HG03196 (cell line): Measurements from ENCODE around the gene CYP1B1.
"Not testable (repeated sequence)": the region's sequence is repeated elsewhere in the genome, so short reads cannot be mapped to it uniquely, and the experiment has no call there.

Experiments used
- ATAC-seq: cut with Tn5 transposase; IDR thresholded peaks from one replicate; pipeline ENCODE4 v1.9.1; 2021; ENCODE audit not compliant: unreplicated experiment

CYP1B1 gene

GRCh38 chr2:38099099-38100028 is 23.4 kb upstream of the CYP1B1 start:
- no peak for ATAC-seq

DNA sequence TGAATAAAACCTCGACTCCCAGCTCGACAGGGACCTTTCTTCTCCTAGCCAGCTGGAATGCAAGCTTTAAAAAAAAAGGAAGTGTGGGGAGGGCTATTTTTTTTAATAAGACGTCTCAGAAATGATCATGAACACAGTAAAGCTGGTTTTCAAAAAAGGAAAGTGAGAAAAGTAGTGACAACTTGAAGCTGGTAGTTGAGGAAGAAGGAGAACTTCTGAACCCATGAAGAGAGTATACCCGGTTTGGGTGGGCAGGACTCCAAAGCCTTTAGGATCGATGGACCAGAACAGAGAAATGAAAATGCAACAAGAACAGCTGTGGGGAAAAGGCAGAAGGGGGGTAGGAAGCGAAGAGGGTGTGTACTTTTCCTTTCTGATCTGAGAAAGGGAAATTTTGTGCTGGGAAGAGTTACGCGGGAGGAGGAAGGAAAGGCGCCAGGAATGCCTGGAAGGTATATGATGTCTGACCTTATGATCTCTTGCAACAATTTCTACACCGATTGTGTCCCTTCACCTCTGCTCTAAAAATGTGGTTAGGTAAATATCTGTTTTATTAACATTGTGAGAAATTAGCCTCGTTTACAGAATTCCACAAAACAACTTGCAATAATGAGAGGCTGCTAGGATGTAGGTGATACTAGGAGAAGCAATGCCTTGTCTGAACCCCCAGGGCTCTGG is 22.6 kb upstream of the CYP1B1 start:
- ATAC-seq: no peak

- no peak for ATAC-seq
Measured at GRCh38 chr2:38097988-38098385, 22.0 kb upstream of the CYP1B1 start.

DNA sequence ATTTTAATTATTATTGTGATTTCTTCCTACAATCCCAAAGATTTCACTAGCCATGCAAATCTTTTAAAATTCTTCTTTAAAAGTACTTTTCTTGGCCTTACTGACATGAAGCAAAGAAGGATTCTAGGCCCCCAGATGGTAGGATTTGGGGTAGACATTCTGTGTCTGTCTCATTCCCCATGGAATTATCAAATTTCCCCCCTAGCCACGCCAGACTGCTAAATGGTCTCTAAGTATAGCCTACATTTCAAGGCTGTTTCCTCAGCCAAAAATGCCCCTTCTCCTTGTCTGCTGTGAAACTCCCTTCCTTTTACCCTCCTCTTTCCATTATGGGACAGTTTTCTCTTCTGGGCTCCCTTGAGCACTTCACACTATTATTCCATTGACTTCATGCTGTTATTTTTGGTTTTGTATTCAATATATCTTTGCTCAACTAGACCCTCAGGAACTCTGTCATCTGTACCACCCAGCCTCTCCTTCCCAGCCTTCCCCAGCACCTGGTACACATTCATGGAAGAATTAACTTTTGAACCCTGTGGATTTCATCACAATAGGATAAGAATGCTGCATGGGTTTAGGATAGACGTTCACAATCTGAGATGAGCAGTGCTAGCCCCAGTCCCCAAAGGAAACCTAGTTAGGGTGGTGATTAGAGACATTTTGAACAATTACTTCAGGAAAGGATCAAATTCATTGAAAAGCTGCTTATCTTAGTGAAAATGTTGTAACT is 21.5 kb upstream of the CYP1B1 start:
- ATAC-seq: no peak

DNA sequence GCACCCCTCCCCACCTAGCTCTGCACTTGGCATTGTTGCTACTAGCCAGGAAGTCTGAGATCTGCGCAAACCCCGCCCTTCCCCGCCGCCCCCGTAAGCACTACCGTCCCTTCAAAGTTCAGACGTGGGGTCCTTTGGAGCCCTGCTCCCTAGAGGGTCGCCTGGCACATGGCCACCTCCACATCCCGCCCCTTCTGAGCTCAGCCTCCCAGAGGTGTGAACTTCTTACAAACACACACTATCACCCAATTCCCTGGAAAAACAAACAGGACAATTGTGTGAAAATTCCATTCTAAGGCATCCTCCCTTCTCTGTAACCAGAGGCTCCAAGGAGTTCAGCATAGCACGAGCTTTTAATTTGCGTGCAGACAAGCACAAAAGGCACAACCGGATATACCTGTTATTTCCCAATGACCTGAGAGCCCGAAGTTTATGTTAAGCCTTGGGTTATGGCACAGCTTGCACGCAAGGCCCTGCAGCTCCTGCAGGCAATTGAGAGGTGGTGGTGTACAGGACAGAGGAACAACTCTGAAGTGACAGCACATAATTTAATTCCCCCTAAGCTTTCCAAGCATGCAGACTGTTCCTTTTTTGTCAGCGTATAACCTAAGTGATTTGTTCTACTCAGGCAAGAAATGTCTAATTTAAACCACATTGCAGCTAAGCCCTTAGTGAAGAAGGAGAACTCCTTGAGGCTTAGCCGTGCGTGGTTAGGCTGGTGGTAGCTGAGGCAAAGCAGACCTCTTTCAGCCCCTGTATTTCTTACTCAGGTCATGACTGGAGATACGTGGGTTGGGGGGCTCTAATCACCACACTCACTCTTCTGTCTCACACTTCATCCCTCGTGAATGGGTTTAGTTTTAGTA is 20.3 kb upstream of the CYP1B1 start:
- ATAC-seq: no peak

- no peak for ATAC-seq
Measured at GRCh38 chr2:38095079-38095995, 19.4 kb upstream of the CYP1B1 start.

GRCh38 chr2:38093527-38094165 is 17.7 kb upstream of the CYP1B1 start:
- no peak for ATAC-seq

- ATAC-seq: no peak
Measured at GRCh38 chr2:38092196-38092902, 16.4 kb upstream of the CYP1B1 start.

DNA sequence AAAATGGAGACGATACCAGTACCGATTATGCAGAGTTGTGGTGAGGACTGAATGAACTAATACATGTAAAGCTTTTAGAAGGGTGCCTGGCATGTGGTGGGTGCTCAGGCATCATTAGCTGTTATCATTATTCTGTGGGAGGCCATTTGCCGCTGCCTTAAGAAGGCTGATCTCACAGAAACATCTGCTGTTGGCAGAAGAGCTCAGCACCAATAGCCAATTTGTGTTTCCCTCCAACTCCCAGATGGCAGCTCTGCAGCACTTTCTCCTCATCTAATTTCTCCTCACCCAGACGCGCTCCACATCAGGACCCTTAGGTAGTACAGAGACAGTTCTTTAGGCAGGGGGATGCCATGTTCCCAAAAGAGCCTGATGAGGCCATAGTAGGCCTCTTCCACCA is 15.8 kb upstream of the CYP1B1 start:
- no peak for ATAC-seq

DNA sequence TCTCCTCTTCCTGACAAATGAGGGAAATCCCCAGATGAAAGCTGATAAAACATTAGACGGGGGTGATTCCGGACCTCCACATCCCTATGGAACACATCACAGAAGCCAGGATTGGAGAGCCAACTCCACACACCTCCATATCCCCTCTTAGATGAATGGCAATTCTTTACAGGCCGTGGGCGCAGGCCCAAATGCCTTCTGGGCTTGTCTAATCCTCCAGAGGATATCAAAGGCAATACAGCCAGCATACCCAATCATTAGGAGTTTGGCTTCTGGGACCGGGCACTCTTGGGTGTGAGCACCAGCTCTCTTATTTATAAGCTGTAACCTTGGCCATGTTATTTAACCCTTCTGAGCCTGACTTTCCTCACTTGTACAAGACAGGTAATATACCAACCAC is 15.0 kb upstream of the CYP1B1 start:
- no peak for ATAC-seq

DNA sequence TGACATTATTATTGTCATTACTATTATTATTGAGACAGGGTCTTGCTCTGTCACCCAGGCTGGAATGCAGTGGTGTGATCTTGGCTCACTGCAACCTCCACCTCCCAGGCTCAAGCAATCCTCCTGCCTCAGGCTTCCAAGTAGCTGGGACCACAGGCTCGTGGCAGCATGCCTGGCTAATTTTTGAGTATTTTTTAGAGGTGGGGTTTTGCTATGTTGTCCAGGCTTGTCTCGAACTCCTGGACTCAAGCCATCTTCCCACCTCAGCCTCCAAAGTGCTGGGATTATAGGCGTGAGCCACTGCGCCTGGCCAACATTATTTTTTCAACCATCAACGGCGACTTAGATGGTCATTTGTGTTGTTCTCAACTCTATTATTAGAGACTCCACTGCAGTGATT is 14.3 kb upstream of the CYP1B1 start:
- not testable (repeated sequence) for ATAC-seq

DNA sequence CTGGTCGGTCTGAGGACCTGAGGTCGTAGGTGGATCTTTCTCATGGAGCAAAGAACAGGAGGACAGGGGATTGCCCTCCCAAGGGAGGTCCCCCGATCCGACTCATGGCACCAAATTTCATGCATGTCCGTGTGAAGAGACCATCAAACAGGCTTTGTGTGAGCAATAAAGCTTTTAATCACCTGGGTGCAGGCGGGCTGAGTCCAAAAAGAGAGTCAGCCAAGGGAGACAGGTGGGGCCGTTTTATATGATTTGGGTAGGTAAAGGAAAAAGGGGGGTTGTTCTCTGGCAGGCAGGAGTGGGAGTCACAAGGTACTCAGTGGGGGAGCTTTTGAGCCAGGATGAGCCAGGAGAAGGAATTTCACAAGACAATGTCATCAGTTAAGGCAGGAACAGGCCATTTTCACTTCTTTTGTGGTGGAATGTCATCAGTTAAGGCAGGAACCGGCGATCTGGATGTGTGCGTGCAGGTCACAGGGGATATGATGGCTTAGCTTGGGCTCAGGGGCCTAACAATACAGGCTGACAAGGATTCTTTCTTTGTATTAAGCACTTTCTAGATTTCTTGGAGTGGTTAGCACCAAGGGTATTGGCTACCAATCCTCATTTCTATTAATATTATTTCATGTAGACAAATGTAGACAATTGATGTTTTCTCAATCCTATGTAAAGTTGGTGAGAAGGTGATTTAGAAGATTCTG is 10.2 kb upstream of the CYP1B1 start:
- not testable (repeated sequence) for ATAC-seq

DNA sequence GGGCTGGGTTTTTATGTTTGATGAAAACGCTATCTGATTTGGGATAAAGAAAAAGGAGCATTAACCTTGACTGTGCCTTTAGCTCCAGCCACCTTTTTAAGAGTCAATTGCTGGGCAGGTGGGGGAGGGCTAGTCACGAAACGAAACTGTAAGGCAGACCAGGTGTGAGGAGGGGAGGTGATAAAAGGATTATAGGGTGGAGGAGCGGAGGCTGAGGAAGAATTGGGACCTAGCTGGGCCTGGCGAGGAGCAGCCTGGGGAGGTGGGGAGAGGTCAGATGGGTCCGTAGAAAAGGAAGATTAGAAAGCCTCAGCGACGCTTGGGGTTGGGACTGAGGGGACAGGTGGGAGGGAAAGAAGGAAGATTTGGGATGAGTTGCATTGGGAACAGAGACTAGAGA is 8.6 kb upstream of the CYP1B1 start:
- not testable (repeated sequence) for ATAC-seq

GRCh38 chr2:38082727-38083126 is 6.8 kb upstream of the CYP1B1 start:
- not testable (repeated sequence) for ATAC-seq

GRCh38 chr2:38080346-38080745 is 4.4 kb upstream of the CYP1B1 start:
- no peak for ATAC-seq

- ATAC-seq: no peak
Measured at GRCh38 chr2:38079116-38080052, 3.4 kb upstream of the CYP1B1 start.

DNA sequence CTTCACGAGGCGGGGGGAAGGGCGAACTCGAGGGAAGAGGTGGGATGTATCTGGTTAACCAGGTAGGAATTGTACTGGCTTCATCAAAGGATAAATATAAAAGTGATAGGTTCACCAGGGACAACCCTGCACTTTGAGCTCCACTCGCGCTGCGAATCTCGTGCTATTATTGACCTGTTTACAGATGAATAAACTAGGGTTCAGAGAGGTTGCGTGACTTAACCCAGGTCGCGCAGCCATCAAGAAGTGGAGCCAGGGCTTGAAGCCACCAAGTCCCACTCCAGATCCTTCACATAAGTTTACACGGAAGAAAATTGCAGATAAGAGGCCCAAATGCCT is 1.4 kb upstream of the CYP1B1 start:
- ATAC-seq: no peak
